ENCODE measurements around the gene GGNBP2.

- TF ChIP-seq CTCF (IDR thresholded peaks at IDR 0.05; ENCODE audit: low read depth, low read length) (no peak), EZH2phosphoT487 (IDR thresholded peaks at IDR 0.05; ENCODE audit: low read depth) (no peak)
These were observed at the start of gene GGNBP2 for GRCh38 chr17:36544307-36545076.

Data from OCI-LY3 (cell line).